Skin of body (tissue), 2 donors: ENCODE results near the gene XDH. TPM values are rescaled to one million over a fixed set of nuclear protein-coding genes. Genes with fewer than 3 reads are reported as not detected.

ENCODE experiments used
- DNase-seq: peaks from one replicate; lab custom pipeline; 2025; lab: John Stamatoyannopoulos, UW
- total RNA-seq: library from RNA; depleted of rRNA; stranded (reverse); fragments of >200 nt; gene quantifications from one replicate; pipeline ENCODE4 v1.2.3, GENCODE V29; 2014

XDH gene
- total RNA-seq, 1 donor from 2014 or later: 1.7 TPM

- DNase-seq: no peak
Observed at GRCh38 chr2:31332521-31332920, 82.0 kb downstream of the XDH start.

GRCh38 chr2:31331156-31331555 is 83.4 kb downstream of the XDH start:
- no peak for DNase-seq

- no peak for DNase-seq
Observed at GRCh38 chr2:31329081-31329625, 85.4 kb downstream of the XDH start.

- DNase-seq: no peak
Observed at GRCh38 chr2:31328026-31328425, 86.5 kb downstream of the XDH start.

GRCh38 chr2:31327505-31327904 is 87.0 kb downstream of the XDH start:
- DNase-seq: no peak

- DNase-seq: no peak
Observed at GRCh38 chr2:31324016-31324633, 90.4 kb downstream of the XDH start.

GRCh38 chr2:31322371-31322770 is 92.2 kb downstream of the XDH start:
- DNase-seq: no peak

- DNase-seq: no peak
Observed at GRCh38 chr2:31319406-31320175, 95.0 kb downstream of the XDH start.

GRCh38 chr2:31318361-31319336 is 95.9 kb downstream of the XDH start:
- no peak for DNase-seq

- DNase-seq: no peak
Observed at GRCh38 chr2:31317396-31317795, 97.1 kb downstream of the XDH start.

GRCh38 chr2:31314761-31315160 is 99.8 kb downstream of the XDH start:
- DNase-seq: no peak

GRCh38 chr2:31312898-31313297 is 101.6 kb downstream of the XDH start:
- DNase-seq: no peak

GRCh38 chr2:31304816-31305215 is 109.7 kb downstream of the XDH start:
- DNase-seq: no peak

- no peak for DNase-seq
Observed at GRCh38 chr2:31302940-31303563, 111.5 kb downstream of the XDH start.

- DNase-seq: no peak
Observed at GRCh38 chr2:31300309-31300708, 114.2 kb downstream of the XDH start.

- DNase-seq: no peak
Observed at GRCh38 chr2:31299547-31299946, 115.0 kb downstream of the XDH start.

- DNase-seq: no peak
Observed at GRCh38 chr2:31297751-31298150, 116.8 kb downstream of the XDH start.

- DNase-seq: no peak
Observed at GRCh38 chr2:31296641-31297287, 117.8 kb downstream of the XDH start.

GRCh38 chr2:31294196-31294595 is 120.3 kb downstream of the XDH start:
- DNase-seq: no peak

GRCh38 chr2:31287654-31288053 is 126.9 kb downstream of the XDH start:
- no peak for DNase-seq
